ENCODE results near the gene RFTN1. TPM values are rescaled to one million over a fixed set of nuclear protein-coding genes. Genes with fewer than 3 reads are reported as not detected.

RFTN1 gene
- total RNA-seq, 4 donors from 2014 or later = 11.2 to 39.5 (median 25.6) TPM

- intact Hi-C loops (cut with DNase I; ENCODE audit: low total_unique reads) = no loop called here
- DNase-seq (ENCODE audit: low spot score in 2 of 2) = no peak
- no peak overlapping the region for H3K4me3 ChIP-seq (ENCODE audit: low read depth, poor library complexity, severe bottlenecking)
- 89 to 97% methylated on average over 7 of the region's 7 CpGs for WGBS, 2 donors
- TF ChIP-seq CTCF (IDR thresholded peaks at IDR 0.05) (no peak), POLR2A (IDR thresholded peaks at IDR 0.05) (no peak)
These were observed 208.4 kb downstream of the RFTN1 start for GRCh38 chr3:16305111-16305541.

GRCh38 chr3:16304061-16305010 lies 209.2 kb downstream of the RFTN1 start:
- TF ChIP-seq CTCF (IDR thresholded peaks at IDR 0.05) (no peak), POLR2A (IDR thresholded peaks at IDR 0.05) (no peak)
- intact Hi-C loops (cut with DNase I; ENCODE audit: low total_unique reads) = no loop called here
- 93 to 95% methylated on average over 2 of the region's 2 CpGs for WGBS, 2 donors
- DNase-seq (ENCODE audit: low spot score in 2 of 2) = no peak
- no peak overlapping the region for H3K4me3 ChIP-seq (ENCODE audit: low read depth, poor library complexity, severe bottlenecking)

- TF ChIP-seq CTCF (IDR thresholded peaks at IDR 0.05) (no peak), POLR2A (IDR thresholded peaks at IDR 0.05) (no peak)
- no peak for DNase-seq (ENCODE audit: low spot score in 2 of 2)
- WGBS, 2 donors = 60 to 78% methylated on average over 2 of the region's 2 CpGs
- no peak overlapping the region for H3K4me3 ChIP-seq (ENCODE audit: low read depth, poor library complexity, severe bottlenecking)
- intact Hi-C loops (cut with DNase I; ENCODE audit: low total_unique reads) = no loop called here
These were observed 210.4 kb downstream of the RFTN1 start for GRCh38 chr3:16303037-16303575.

- no peak for DNase-seq (ENCODE audit: low spot score in 2 of 2)
- TF ChIP-seq CTCF (IDR thresholded peaks at IDR 0.05) (no peak), POLR2A (IDR thresholded peaks at IDR 0.05) (no peak)
- 64 to 70% methylated on average over 6 of the region's 6 CpGs for WGBS, 2 donors
- intact Hi-C loops (cut with DNase I; ENCODE audit: low total_unique reads) = no loop called here
- no peak overlapping the region for H3K4me3 ChIP-seq (ENCODE audit: low read depth, poor library complexity, severe bottlenecking)
These were observed 211.3 kb downstream of the RFTN1 start for GRCh38 chr3:16302082-16302631.

- 57 to 61% methylated on average over 6 of the region's 6 CpGs for WGBS, 2 donors
- H3K4me3 ChIP-seq (ENCODE audit: low read depth, poor library complexity, severe bottlenecking) = no peak overlapping the region
- intact Hi-C loops (cut with DNase I; ENCODE audit: low total_unique reads) = no loop called here
- no peak for TF ChIP-seq CTCF (IDR thresholded peaks at IDR 0.05)
- TF ChIP-seq POLR2A (IDR thresholded peaks at IDR 0.05) = no peak
- no peak for DNase-seq (ENCODE audit: low spot score in 2 of 2)
These were observed 212.0 kb downstream of the RFTN1 start for GRCh38 chr3:16301507-16301906.

Data from lower leg skin (tissue), 4 donors.